Mononuclear cell (primary cell): ENCODE results near the gene MYO5A. TPM values are rescaled to one million over a fixed set of nuclear protein-coding genes. Genes with fewer than 3 reads are reported as not detected.
"Not testable (repeated sequence)": the region's sequence is repeated elsewhere in the genome, so short reads cannot be mapped to it uniquely, and the experiment has no call there.

Source experiments
- H3K27me3 ChIP-seq: 2 replicates; pipeline ENCODE4 v1.6.0; 2011; ENCODE audit warnings: low read length, control low read depth; ENCODE audit not compliant: insufficient read depth
- H3K4me1 ChIP-seq: 2 replicates; pipeline ENCODE4 v1.5.1; 2011; ENCODE audit warnings: mild to moderate bottlenecking, low read length, control low read depth; ENCODE audit not compliant: insufficient read depth
- H3K4me3 ChIP-seq: 2 replicates; pipeline ENCODE4 v1.5.1; 2011; ENCODE audit warnings: mild to moderate bottlenecking, low read length, moderate library complexity
- H3K9me3 ChIP-seq: 2 replicates; pipeline ENCODE4 v1.5.1; 2011; ENCODE audit warnings: low read depth, mild to moderate bottlenecking, control low read depth, low read length
- total RNA-seq: library from RNA; depleted of rRNA; stranded (reverse); fragments of >200 nt; gene quantifications from one replicate; pipeline ENCODE4 v1.2.3, GENCODE V29; 2012

The MYO5A gene
- total RNA-seq, 1 donor = 69.7 TPM

DNA sequence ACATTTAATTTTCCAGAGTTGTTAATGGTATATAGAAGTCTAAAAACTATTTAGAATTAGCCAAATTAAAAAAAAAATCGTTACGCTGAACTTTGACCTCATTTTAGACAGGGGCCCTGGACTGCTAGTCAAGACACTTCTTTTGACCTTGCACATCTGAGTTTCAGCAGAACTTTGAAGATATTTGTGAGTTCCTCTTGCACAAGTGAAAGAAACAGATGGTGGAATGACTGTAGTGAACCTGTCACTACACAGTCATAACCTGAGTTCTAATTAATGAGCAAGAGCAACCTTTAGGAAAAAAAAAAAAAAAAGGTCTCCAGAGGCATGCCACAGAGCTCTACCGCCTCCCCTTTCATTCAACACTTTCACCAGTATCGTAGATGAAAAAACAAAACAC lies 238.4 kb downstream of the MYO5A start:
- Histone ChIP-seq H3K4me3 (no peak overlapping the region), H3K9me3 (no peaks in the 10 kb centered on the region), H3K4me1 (peaks cover 17% of the 10 kb centered on the region), H3K27me3 (peaks cover 13% of the 10 kb centered on the region)

DNA sequence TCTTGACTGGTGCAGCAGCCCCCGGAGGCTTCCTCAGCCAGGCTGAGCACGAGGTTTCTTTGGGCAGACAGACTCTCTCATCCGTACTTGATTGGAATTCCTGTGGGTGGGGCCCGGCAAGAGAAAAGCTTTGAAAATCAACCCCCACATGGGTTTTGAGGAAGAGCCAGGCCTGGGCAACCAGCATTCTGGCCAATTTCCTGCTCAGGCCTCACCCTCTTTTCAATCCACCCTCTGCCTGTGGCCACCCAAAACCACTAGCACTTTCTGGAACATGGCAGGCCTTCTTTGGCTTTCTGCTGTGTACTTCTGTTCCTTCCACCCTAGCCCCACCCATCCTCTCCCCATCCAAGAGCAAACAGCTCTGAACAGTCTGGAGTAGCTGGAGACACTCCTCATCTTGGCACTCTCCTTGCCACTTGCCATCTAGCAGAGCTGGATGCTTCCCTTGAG lies 239.0 kb downstream of the MYO5A start:
- Histone ChIP-seq H3K4me3 (no peak overlapping the region), H3K4me1 (peaks cover 10% of the 10 kb centered on the region), H3K27me3 (peaks cover 9% of the 10 kb centered on the region), H3K9me3 (no peaks in the 10 kb centered on the region)

DNA sequence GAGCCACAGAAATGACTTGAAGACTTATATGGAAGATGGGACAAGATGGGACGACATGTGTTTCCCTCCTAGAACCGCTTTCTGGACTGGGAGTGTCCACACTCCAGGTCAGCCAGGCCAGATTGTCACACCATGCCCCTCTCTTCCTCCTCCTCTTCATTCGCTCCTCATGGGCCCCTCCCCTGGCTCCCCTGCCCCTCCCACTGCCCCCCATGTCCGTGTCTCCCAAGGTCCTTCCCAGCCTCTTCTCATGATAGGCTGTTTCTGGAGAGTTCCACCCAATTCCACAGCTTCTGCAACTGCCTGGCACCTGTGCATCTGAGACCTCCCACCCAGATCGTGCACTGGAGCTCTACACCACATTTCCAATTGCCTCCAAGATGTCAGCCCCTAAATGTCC lies 239.7 kb downstream of the MYO5A start:
- peaks cover 10% of the 10 kb centered on the region for H3K4me1 ChIP-seq
- no peak overlapping the region for H3K4me3 ChIP-seq
- H3K9me3 ChIP-seq = no peaks in the 10 kb centered on the region
- H3K27me3 ChIP-seq = peaks cover 2% of the 10 kb centered on the region

DNA sequence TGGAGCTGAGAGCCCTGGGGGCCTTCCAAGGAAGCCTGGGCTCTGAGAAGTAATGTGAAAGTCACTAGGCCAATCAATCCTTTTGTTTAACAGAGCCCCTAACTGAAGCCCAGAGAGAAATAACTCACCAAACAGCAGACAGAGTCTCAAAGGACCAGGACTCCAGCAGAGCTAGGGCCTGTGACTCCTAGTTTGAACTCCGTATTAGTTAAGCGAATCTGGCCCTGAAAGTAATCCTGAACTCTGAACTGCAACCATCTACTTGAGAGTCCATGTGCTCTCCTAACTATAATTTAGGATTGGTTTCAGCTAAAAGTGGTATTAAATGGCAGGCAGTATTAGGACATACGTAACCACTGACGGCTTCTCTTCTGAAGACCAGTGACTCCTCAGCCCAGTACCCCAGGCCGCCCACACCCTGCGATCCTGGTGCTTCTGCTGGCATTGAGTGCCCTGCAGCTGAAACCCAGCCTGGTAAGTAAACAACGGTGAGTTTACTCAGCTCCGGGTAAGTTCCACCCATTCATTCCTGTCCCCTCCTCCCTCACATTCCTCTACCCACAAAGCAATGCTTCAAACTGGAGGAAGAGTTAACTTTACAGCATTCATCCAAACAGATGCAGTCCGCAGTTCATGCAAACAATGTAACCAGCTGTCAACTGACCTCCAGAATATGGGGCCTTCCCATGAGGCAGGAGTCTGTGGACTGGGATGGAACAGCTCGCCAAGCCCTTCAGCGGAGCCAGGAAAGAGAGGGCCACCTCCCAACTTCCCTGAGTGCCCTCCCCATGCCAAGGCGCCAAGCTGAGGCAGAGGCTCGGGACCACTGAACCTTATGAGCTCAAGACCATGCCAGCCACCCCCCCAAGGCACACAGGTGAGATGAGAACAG lies 240.4 kb downstream of the MYO5A start:
- no peaks in the 10 kb centered on the region for H3K27me3 ChIP-seq
- peaks cover 3% of the 10 kb centered on the region for H3K4me1 ChIP-seq
- no peak overlapping the region for H3K4me3 ChIP-seq
- no peaks in the 10 kb centered on the region for H3K9me3 ChIP-seq

DNA sequence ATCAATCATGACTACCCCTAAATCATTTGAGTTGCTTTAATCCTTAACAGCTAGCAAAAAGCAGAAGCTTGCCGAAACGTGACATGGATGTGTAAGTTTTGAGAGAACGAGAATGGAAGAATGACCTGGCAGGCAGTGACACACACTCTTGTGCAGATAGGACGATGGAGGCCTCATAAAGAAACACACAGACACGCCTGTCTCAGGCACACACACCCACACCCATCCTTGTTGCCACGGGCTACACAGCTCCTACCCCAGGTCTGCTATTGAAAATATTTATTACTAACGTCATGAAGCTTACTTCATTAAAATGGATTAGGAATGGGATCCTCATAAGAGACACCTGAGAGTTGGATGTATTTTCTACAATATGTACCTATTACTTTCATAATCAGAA lies 241.6 kb downstream of the MYO5A start:
- Histone ChIP-seq H3K4me1 (no peaks in the 10 kb centered on the region), H3K4me3 (no peak overlapping the region), H3K9me3 (no peaks in the 10 kb centered on the region), H3K27me3 (no peaks in the 10 kb centered on the region)

DNA sequence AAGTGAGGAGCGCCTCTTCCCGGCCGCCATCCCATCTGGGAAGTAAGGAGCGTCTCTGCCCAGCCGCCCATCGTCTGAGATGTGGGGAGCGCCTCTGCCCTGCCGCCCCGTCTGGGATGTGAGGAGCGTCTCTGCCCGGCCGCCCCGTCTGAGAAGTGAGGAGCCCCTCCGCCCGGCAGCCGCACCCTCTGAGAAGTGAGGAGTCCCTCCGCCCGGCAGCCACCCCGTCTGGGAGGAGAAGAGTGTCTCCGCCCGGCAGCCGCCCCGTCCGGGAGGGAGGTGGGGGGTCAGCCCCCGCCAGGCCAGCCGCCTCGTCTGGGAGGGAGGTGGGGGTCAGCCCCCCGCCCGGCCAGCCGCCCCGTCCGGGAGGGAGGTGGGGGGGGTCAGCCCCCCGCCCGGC lies 242.7 kb downstream of the MYO5A start:
- H3K4me1 ChIP-seq, H3K9me3 ChIP-seq, H3K4me3 ChIP-seq, H3K27me3 ChIP-seq: not testable (repeated sequence)

DNA sequence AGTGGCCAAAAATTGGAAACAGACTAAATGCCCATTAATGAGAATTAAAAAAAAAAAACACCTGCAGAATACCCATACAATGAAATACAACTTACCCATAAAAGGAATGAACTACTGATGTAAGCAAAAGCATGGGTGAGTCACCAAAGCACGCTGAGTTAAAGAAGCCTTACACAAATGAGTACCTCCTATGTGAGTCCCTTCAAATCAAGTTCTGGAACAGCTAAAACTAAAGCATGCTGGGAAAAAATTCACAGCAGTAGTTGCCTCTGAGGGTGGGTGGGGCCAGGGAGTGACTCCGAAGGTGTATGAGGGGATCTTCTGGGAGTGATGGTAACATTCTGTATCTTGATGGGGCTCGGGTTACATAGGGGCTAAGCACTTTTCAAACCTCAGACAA lies 244.5 kb downstream of the MYO5A start:
- Histone ChIP-seq H3K4me3 (no peak overlapping the region), H3K27me3 (no peaks in the 10 kb centered on the region), H3K9me3 (no peaks in the 10 kb centered on the region), H3K4me1 (no peaks in the 10 kb centered on the region)

DNA sequence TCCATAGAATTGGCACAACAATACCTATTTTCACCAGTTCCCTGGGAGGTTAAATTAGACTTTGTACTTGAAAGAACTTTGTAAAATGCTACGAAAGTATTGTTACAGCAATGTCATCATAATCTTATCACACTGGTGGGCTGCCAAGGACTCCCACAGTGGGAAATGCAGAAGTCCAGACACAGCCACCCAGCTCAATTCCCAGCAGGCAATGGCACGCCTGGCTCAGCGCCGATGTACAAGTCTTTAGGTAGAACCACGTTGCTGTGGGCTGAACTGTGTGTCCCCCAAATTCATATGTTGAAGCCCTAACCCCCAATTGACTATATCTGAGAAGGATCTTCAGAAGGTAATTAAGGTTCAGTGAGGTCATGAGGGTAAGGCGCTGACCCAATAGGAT lies 245.4 kb downstream of the MYO5A start:
- Histone ChIP-seq H3K9me3 (no peaks in the 10 kb centered on the region), H3K4me1 (no peaks in the 10 kb centered on the region), H3K27me3 (no peaks in the 10 kb centered on the region), H3K4me3 (no peak overlapping the region)

DNA sequence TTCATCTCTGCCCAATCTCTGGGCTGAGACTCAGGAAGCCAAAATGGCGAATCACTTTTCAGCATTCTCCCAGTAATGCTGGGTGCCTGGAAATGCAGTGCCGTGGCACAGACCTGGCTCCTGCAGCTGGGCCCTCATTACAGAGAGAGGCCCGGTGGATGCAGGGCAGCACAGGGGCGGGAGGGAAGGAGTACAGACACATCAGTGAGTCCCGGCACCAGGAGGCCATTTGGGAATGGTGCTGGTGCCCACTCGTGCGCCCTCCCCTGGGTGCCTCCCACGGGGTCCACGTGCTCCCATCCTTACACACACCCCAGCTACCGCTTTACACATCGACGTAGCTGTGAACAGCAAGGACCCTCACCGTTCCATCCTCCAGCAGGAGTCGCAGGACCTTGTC lies 246.3 kb downstream of the MYO5A start:
- no peaks in the 10 kb centered on the region for H3K9me3 ChIP-seq
- no peak overlapping the region for H3K4me3 ChIP-seq
- H3K4me1 ChIP-seq = no peaks in the 10 kb centered on the region
- H3K27me3 ChIP-seq = no peaks in the 10 kb centered on the region

DNA sequence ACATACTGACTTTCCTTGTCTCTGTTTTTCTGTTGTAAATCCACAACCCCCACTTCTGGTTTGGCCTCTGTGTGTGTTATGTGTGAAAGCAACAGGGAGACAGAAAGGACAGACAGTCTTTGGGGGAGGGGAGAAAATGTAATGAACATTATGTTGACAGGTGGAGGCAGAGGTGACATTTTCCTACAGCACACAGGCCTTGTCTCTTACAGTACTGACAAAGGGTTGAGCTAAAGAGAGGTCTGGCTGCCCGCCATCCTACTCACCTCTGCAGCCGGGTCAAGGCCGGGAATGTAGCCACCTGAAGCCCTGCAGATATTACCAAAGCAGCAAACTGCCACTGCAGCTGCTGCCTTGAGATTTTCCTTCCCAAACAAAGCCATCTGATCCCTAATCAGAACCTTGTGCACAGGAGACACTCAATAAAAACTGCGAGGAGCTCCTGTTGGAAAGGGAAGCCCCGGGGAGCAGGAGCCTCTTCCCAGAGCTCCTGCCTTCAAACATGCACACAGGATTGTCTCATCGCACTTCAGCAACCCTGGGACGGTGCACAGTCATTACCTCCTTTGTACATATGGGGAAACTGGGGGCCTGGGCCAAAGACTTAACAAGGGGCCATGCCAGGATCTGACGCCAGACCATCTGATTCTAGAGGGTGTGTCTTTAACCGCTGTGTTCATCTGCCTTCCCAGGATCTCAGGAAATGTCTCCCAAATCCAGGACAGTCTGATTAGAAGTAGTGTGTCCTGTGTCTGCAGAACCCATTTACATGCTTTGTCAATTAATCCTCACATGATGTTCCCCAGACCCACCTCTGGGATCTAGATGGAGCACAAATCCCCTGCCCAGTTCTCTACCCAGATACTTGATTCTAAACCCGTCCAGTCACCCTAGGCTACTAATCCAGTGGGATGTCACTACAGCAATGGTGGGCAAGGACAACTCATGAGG lies 247.3 kb downstream of the MYO5A start:
- no peaks in the 10 kb centered on the region for H3K4me1 ChIP-seq
- H3K4me3 ChIP-seq = no peak overlapping the region
- H3K9me3 ChIP-seq = no peaks in the 10 kb centered on the region
- no peaks in the 10 kb centered on the region for H3K27me3 ChIP-seq

DNA sequence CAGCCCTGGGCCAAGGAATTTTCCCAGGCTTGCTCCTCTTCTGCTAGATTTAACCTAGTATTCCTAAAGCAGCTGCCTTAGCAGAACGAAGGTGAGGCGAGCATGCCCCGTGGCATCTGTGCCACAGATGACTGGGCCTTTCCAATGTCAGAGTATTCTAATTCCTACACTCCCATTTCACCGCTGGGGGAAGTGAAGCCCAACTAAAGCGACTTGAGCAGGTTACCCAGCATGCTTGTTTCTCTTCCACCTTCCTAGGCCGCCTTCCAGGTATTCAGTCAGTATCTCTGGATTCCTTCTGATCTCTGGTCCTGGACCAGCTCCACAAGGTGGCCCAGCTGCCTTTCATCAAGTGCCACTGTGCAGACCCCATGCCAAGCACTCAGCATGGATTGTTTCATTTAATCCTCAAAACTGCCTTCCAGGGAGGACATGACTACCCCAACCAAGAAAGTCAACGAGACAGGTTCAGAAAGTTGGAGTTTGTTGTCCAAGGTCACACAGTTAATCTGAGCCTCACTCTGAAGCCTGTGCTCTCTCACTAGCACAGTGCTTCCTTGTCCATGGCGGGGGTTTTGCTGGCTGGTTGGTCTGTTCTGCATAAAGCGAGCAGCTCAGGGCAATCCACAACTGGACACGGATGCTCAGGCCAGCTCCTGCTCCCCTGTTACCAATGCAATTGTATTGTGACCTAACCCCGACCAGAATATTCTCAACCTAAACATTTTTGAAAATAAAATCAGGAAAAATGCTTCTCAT lies 248.2 kb downstream of the MYO5A start:
- no peaks in the 10 kb centered on the region for H3K9me3 ChIP-seq
- no peaks in the 10 kb centered on the region for H3K4me1 ChIP-seq
- no peaks in the 10 kb centered on the region for H3K27me3 ChIP-seq
- no peak overlapping the region for H3K4me3 ChIP-seq

DNA sequence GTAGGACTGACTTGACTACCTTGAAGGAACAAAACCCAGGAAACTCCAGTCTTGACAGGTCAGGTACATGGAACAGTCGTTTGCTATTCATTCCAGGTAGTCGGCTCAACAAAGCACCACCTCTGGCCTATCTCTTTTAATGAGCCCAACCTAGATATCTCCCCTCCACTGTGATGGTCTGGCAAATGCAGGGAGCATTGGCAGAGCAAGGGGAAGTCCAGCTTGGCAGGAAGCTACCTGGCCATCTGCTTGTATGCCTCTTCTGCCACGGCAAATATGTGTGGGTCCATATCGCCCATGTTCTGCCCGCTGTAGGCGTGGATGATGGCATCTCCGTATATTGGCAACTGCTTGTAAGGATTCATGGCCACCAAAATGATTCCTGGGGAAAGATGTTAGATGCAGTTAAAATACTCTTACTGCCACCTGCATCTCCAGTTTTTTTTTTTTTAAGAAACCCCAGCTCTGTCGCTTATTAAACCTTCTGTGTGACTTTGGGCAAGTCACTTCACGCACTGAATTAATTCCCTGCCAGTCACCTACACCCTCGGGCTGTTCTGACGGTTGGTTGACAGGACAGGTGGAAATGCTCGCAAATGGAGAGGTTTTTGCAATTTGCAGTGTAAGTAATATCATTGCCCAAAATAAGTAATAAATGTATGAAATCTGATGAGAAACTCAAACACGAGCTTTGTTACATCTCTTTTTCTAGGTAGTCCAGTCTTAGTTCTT lies 249.9 kb downstream of the MYO5A start:
- Histone ChIP-seq H3K4me1 (no peaks in the 10 kb centered on the region), H3K27me3 (no peaks in the 10 kb centered on the region), H3K9me3 (no peaks in the 10 kb centered on the region), H3K4me3 (no peak overlapping the region)

DNA sequence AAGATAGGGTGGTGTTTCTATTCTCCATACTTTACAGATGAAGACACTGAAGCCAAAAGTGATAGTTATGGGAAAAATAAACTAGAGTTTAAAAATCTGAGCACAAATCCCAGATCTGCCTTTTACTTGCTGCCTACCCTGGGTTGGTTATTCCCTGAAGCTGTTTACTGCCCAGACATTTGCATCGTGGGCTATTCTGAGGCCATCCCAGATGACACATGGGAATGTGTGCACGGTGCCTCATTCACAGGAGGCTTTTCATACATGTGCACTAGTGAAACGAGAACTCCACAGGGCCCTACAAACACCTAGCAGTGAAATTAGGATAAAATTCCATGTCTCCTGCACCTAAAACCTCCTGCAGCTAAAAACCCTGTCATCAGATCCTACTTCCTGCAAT lies 250.5 kb downstream of the MYO5A start:
- Histone ChIP-seq H3K4me3 (no peak overlapping the region), H3K27me3 (no peaks in the 10 kb centered on the region), H3K9me3 (no peaks in the 10 kb centered on the region), H3K4me1 (no peaks in the 10 kb centered on the region)

DNA sequence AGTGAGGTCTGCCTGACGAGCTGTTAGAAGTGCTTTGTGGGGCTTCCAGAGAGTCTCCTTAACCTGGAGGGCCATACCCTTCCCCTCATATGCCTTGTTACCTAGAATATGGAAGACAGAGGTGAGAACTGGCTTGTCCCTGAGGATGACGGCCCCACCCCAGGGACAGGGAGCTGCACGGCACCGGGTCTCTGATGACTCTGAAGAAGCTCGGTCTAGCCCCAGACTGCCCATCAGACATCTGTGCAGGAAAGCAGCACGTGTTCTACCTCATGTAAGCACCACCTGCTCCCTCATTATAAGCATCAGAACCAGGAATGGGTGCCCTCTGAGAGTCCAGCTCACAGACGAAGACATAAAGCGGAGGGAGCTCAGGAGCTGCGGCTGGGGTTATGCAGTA lies 251.1 kb downstream of the MYO5A start:
- Histone ChIP-seq H3K4me1 (no peaks in the 10 kb centered on the region), H3K27me3 (no peaks in the 10 kb centered on the region), H3K9me3 (no peaks in the 10 kb centered on the region), H3K4me3 (no peak overlapping the region)
